NCI-H128 (cell line): Measurements from ENCODE around the gene TMEM132D.

ENCODE experiments used
- DNase-seq: peaks from one replicate; lab custom pipeline; 2025; ENCODE audit not compliant: unreplicated experiment; lab: John Stamatoyannopoulos, UW

The TMEM132D gene

DNA sequence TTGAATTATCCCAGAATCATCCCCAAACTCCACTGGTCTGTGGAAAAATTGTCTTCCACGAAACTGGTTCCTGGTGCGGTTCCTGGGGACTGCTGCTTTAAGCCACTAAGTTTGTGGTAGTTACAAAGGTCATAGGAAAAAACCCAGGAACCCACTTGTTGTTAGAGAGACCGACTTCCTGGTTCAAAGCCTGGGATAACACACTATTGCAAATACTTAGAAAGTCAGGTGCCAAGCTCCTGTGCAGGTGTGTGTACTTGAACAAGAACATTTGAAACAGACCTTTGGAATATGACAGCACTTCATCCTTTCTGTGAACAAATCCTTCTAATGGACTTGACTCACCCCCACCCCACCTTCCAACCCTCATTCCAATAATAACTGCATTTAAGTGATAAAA lies 530.9 kb downstream of the TMEM132D start:
- no peak for DNase-seq

DNA sequence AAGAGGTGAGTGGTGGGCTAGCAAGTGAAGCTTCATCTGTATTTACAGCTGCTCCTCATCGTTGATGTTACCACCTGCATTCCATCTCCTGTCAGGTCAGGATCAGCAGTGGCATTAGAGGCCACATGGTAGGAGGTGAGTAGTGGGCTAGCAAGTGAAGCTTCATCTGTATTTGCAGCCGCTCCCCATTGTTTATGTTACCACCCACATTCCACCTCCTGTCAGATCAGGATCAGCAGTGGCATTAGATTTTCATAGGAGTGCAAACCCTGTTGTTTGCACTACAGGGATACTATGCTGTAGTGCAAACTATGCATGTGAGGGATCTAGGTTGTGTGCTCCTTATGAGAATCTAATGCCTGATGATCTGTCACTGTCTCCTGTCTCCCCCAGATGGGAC lies 531.5 kb downstream of the TMEM132D start:
- no peak for DNase-seq

DNA sequence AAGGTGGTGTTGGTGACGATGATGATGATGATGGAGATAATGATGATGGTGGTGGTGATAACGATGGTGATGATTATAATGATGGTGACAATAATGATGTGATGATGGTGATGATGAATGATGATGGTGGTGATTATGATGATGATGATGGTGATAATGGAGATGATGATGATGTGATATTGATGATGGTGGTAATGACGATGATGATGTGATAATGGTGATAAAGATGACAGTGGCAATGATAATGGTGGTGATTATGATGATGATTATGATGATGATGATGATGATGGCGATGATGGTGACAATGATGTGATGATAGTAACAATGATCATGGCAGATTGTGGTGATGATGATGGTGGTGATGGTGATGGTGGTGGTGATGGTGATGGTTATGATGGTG lies 532.6 kb downstream of the TMEM132D start:
- DNase-seq: no peak

DNA sequence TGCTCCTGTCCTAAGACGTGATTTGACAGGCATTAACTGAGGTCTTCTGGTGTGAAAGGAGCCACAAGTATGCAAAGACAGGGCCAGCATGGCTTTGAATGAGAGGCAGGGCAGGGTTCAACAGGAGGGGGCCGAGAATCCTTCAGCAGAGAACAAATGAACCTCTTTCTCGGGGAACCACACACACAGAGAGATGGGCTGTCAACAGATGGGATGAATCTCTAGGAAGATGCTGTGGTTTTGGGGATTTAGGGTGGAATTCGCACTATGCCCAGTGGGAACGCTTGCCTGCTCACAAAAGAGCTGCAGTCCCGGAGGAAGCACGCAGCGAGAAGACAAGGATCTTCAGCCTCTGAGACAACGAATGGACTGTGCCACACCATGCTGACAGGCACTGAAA lies 537.2 kb downstream of the TMEM132D start:
- no peak for DNase-seq

DNA sequence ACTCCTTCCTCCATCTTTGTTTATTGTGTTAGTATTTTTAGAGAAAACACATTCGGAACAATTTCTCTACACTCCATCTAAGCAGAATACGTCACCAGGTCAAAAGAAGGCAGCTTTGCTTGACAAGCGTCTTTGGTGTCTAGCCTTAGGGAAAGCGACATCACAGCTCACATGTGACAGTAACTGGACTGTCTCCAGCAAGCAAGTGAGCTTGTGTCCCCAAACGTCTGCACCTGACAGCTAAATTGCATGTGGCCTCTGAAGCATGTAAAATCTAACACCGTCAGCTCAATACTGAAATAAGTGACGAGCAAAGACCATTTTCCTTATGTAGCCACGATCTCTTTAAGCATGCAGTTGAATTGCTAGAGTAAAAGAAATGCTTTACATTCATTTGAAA lies 540.8 kb downstream of the TMEM132D start:
- no peak for DNase-seq

GRCh38 chr12:129357233-129357632 lies 546.6 kb downstream of the TMEM132D start:
- DNase-seq: no peak

GRCh38 chr12:129351481-129351880 lies 552.3 kb downstream of the TMEM132D start:
- no peak for DNase-seq

- no peak for DNase-seq
These were observed 564.5 kb downstream of the TMEM132D start for GRCh38 chr12:129339336-129339735.

DNA sequence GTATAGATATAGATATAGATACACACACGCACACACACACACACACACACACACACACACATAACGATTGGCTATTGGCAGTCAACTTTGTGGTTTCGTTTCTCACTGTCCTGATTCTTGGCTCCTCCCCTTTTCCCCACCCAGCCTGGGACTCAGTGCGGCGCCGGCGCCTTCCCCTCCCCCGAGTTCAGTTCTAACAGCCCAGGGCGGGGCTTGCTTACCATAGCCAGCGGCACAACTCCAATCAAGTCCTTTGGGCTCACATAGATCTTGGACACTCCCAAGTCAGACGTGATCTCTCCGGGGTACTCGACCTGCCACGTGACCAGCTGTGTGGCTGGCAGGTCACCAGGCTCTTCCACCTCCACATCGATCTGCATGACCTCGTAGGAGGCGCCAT lies 566.4 kb downstream of the TMEM132D start:
- DNase-seq: no peak

DNA sequence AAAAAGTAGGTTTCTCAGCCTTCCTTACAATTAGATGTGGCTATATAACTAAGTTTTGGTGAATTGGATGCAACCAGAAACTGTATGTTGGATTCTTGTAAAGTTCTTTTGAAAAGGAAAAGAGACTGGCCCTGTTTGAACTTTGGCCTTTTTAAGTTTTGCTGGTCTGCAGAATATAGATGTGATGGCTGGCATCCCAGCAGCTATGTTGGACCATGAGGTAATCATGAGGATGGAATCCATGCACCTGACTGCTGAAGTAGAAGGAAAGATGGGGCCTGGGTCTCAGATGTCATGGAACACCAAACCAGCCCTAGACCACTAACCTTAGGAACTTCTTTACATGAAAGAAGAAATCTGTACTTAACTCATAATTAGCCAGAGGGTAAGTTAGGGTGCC lies 568.1 kb downstream of the TMEM132D start:
- no peak for DNase-seq

- DNase-seq: peak; percentile 8
These were observed 571.5 kb downstream of the TMEM132D start for GRCh38 chr12:129332286-129332685.

GRCh38 chr12:129331356-129332085 lies 572.3 kb downstream of the TMEM132D start:
- no peak for DNase-seq

DNA sequence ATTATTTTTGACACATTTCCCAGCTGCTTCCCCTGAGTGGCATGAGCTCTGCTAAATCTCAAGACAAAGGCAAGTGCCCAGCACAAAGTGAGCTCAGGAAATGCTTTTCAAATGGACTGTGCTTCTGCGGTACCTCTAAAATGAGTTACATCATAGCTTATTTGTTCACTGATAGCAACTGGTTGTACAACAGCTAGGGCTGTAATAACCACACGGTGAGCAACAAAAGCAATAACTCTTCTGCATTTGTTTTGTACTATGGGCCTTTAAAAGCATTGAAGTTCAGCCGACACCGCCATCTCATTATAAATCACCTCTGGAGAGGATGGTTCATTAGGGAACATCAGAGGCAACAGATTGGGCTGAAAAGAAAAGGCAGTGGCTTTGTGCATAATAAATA lies 575.6 kb downstream of the TMEM132D start:
- no peak for DNase-seq

DNA sequence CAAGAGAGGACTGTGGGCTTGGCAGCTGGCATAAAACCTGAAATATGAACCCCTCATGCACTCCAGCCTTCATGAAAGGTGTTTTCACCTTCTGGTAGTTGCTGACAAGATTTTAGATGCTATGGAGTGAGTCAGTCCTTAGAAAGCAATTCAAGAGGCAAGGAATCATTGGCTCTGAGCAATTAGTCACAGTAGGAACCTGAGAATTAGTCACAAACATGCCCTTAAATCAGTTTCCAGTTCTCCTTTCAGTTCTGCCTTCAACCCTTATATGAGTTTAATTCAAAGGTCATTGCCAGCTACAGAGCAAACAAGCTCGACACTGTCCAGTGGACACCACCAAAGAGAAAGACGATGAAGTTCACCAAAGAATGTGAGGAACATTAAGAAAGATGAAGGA lies 578.3 kb downstream of the TMEM132D start:
- peak; percentile 18 for DNase-seq

GRCh38 chr12:129312048-129312447 lies 591.8 kb downstream of the TMEM132D start:
- DNase-seq: no peak

DNA sequence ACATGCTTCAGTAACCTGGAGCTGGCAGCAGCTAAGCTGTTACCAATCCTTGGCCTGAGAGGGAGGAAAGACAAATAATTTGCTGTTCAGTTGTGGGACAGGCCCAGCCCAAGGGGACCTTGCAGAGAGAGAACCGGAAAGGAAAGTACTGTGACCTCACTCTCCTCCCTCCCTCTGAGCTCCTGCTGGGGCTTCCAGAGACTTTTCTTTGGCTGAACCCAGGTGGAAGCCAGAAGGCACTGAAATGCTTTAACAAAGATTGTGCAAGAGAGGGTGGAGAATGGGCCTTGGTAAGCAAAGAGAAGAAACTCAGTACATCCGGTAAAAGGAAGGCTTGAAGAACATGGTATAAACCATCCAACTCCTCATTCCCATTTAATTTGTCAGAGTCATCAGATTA lies 593.5 kb downstream of the TMEM132D start:
- no peak for DNase-seq

- no peak for DNase-seq
These were observed 598.0 kb downstream of the TMEM132D start for GRCh38 chr12:129305851-129306250.

DNA sequence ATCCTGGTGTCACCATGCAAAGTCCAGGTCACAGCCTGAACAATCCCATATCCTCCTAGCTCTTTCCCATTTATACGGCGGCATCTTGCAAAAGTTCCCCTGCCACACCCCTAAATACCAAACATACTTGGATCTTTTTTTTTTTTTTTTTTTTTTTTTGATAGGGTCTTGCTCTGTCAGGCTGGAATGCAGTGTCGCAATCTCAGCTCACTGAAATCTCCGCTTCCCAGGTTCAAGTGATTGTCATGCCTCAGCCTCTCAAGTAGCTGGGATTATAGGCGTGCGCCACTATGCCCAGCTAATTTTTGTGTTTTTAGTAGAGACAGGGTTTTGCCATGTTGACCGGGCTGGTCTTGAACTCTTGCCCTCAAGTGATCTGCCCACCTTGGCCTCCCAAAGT lies 599.3 kb downstream of the TMEM132D start:
- no peak for DNase-seq

GRCh38 chr12:129300011-129300410 lies 603.8 kb downstream of the TMEM132D start:
- DNase-seq: no peak

DNA sequence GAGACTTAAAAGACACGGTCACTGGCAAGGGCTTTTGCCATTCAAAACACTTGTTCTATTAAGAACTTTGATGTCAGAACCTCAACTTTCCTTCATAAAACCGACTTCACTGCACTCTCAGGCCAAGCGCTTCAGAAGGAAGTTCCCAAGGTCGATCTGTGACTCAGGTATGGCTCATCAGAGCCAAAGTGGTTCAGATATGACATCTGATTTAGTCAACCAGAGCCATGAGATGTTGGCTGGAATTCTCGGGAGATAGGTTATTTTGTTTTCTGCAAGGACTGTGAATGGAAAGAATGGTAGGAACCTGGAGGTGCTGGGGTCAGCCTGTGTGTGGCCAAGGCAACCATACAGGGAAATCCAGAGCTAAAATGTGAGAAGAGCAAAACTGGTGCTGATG lies 604.9 kb downstream of the TMEM132D start:
- no peak for DNase-seq

- DNase-seq: no peak
These were observed 607.2 kb downstream of the TMEM132D start for GRCh38 chr12:129296671-129297070.

DNA sequence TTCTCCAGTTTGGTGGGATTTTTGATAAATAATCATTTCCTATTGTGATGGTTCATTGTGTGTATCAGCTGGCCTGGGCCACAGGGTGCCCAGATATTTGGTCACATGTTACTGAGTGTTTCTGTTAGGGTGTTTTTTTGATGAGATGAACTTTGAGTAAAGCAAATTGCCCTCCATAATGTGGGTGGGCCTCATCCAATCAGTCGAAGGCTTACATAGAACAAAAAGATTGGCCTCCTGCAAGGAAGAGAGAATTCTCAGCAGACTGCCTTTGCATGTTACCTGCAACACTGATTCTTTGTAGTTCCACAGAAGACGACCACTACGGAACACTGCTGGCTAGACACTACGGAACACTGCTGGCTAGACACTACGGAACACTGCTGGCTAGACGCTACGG lies 609.0 kb downstream of the TMEM132D start:
- no peak for DNase-seq

GRCh38 chr12:129279771-129280170 lies 624.1 kb downstream of the TMEM132D start:
- DNase-seq: no peak
